ENCODE results near the gene EBF3.
A peak's percentile ranks its signal among the peaks of the same experiment; 100 is the strongest.

EBF3 gene

DNA sequence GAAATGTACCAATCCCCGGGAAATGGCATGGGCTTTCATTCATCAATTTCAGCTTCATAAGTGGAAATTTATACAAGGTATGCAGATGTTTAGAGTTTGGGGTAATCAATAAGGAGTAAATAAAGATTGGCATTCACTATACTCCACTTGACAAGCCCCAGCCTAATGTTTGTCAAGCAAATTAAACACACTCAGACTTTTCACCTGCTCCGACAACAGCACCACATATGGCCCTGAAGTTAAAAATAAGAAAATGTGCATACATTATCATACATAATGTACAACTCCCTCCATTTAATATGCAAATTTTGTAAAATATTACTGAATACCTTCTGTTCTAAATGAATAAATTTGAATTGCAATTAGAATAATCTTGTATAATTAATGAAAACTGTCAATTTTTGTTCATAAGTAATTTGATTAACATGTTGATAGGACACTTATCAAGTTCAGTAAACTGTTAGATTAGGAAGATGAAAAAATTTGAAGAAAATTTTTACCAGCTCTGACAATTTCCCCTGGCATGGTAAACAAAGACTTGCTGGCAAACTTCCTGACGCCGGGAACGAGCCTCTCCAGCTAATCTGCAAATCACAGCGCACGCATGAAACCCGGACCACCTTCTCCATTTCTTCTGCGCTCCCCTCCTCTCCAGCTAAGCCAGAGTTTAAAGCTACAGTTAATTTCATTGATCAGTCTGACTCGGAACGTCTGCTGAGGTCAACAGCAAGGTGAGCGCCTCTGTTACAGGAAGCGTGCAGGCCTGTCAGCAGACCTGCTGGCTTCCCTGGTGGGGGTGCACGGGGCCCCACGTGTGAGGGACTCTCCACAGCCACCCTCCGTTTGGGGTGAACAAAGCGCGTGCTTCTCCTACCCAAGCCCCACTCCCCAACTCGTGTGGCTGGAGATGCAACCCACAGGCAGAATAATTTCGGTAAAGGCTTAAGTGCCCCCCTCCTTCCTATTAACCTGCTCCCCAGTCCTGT, 70.7 kb downstream of the EBF3 start:
- no peak for FAIRE-seq

DNA sequence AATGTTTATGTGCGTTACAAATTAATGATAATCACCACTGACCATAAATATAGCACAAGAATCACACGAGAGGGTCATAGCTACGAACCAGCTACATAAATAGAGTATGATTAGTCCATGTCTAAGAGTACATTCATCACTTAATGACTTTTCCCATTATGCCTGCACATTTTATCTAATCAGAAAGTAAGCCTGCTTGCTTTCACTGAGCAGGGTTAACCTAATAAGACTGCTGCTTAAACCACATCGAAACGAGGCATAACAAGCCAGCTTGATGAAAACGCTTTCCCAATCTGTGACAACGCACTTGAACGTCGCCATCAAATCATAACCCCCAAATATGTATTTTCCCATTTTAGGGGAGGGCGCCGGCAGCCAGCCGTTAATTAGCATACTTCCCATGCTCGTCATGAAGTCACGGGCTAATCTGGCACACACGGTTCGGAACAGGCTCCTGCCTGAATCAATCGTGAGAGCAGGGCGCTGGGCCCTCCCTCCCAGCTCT, 71.5 kb downstream of the EBF3 start:
- DNase-seq (ENCODE audit: insufficient read length, low spot score) (no peak), FAIRE-seq (no peak)

More for the DNA sequence above, 70.7 kb downstream of the EBF3 start:
- DNase-seq (ENCODE audit: insufficient read length, low spot score) = no peak

DNA sequence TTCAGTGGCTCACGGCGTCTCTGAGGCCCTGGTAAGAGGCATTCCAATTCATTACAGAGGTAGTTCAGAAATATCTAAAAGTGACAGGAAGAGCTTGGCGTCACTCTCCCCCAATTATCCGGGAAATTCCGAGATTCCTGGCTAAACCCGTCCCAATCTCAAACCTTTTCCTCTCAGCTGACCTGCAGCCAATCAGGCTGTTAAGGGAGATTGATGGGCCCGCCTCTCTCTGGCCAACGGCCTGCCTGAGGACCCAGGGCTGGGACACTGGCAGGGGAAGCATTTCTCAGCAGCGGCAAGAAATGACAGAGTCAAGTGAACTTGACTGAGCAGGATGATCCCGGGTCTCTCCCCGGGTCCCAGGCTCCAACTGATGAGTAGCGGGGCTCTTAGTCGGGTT, 72.3 kb downstream of the EBF3 start:
- DNase-seq (ENCODE audit: insufficient read length, low spot score) (no peak), FAIRE-seq (no peak)

DNA sequence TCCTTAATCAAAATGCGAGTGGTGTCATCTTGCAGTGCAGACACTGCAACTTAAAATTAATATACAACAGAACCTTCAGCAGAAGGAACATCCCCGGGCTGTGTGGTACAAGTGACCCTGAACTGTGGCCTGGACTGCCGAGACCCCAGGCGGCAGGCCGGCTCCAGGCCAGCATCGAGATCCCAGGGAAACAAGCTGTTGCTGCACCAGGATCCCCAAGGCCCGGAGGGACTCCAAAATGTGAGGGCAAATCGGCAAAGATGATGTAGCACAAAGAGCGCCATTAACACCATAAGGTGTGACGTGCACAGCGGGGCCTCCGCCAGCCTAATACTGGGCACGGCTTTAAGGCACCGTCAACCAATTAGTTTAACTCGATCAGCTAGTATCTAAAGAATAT, 73.9 kb downstream of the EBF3 start:
- no peak for FAIRE-seq
- DNase-seq (ENCODE audit: insufficient read length, low spot score) = no peak

DNA sequence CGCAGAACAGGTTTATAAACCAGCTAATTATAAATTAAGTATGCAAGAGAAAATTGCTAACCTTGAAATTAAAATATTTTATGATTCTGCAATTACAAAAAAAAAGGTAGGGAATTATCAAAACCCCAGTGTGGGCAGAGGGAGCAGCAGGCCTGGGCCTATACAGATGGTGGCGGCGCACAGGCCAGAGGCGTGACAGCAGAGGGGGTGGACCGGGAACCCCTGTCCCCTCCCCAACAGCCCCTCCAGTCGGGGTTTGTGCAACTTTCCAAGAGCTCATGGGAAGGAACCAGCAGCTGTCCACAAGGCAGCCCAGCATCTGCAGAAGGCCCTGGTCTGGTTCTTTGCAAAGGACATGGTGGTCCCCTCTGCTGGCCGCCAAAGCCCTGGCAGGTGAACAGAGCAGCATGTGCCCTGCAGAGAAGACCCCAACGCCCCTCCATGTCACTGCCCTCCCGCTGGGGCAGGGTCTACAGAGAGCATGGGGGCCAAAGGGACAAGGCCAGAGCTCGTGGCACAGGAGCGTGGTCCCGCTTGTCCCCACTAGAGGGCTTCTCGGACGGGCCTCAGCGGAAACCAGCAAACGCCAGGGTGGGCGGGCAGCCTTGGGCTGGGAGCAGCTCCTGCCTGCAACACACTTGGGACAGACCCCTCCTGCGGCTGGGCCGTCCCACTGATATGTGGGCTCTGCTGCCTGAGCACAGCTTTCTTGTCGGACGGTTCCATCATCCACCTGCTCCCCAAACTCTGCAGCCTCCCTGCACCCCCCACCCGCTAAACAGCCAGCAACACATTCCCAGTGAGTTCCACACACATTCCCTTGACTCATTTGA, 75.1 kb downstream of the EBF3 start:
- DNase-seq (ENCODE audit: insufficient read length, low spot score) (peak; percentile 8), FAIRE-seq (no peak)

DNA sequence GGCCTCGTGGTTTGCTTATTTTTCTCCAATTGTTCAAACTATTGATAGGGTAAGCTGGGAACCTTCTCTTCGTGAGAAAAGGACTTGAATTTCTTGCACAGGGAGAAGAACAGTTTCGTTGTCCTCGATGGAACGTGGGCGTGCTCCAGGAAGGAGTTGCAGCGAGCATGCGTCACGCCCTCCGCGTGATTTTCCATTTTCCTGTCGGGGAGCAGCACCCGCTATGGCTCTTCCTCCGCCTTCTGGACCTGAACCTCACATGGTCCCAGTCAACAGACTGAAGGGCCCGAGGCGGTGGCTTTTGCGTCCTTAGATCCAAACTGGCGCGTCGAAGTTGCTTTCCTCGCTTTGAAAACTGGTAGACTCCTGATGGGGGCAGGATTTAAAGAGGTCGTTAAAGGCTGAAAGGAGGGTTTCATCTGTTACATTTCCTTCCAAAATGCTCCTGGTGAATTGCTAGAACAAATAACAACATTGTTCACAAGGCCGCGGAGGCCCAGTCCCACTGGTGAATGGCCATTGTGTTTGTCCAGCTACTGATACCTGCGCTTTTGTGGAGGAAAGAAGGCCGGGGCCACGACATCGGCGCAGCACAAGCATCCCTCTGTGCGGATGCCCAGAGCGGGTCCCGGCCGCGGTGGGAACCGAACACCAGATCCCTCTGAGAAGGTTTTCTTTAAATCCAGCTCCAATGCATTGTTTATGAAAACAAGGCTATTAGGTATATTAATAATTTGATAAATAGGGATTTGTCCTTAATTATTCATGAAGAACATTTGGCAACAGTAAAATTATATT, 75.9 kb downstream of the EBF3 start:
- DNase-seq (ENCODE audit: insufficient read length, low spot score) (no peak), FAIRE-seq (no peak)

DNA sequence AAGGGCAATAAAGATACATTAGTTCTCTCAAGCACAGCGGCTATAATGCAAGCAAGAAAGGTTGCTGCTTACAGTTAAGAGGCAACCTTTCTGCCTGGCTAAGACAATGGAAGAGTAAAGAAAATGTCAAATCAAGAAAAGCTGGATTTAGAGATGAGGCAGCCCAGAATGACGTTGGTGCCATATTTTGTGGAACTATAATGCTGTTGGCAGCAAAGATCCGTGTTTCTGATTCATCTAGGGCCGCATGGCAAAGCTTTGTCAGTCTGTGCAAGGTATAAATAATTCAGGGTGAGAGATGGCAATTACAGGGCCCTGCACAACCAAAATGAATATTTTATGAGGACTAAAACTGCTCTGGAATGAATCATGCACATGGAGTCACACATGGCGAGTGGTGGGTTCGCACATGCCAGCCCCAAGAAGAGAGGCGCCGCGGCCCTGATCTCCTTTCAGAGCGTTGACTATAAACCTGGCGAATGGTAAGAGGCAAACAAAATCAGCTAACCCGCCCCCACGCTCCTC, 76.6 kb downstream of the EBF3 start:
- FAIRE-seq = no peak
- no peak for DNase-seq (ENCODE audit: insufficient read length, low spot score)

DNA sequence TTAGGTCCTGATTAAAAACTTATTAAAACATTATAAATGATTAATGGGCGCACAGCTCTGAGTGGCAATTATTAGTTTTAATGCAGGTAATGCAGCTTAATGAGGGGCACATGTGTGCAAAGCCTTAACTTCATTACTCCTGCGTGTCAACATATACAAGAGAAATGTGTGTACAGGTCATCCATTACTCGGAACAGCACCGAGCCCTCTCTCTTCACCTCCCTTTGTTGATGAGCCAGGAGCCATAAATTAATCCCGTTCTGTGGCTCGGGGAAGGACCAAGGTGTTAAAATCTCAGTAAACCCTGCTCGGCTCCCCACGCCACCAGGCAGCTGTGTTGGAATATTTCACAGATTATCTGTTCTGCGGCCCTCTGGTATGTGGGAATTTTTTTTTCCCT, 77.8 kb downstream of the EBF3 start:
- FAIRE-seq (no peak), DNase-seq (ENCODE audit: insufficient read length, low spot score) (no peak)

DNA sequence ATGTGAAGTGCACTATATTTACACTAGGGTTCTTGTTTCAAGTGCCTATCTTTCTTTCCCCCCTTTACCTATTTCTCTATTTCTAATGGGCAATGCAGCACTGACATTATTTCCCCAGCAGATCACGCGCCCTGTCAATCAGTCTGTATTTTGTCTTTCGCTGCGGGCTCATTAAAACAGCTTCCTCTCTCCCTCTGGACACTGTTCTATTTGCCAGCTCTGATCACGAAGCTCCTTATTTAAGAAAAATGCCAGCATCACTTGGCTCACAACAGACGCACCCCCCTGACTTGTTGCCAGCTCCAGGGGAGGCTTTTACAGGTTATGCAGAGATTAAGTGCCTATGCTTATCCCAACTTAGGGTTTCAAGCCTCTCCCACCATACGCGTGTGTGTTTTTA, 78.5 kb downstream of the EBF3 start:
- DNase-seq (ENCODE audit: insufficient read length, low spot score) (no peak), FAIRE-seq (no peak)

DNA sequence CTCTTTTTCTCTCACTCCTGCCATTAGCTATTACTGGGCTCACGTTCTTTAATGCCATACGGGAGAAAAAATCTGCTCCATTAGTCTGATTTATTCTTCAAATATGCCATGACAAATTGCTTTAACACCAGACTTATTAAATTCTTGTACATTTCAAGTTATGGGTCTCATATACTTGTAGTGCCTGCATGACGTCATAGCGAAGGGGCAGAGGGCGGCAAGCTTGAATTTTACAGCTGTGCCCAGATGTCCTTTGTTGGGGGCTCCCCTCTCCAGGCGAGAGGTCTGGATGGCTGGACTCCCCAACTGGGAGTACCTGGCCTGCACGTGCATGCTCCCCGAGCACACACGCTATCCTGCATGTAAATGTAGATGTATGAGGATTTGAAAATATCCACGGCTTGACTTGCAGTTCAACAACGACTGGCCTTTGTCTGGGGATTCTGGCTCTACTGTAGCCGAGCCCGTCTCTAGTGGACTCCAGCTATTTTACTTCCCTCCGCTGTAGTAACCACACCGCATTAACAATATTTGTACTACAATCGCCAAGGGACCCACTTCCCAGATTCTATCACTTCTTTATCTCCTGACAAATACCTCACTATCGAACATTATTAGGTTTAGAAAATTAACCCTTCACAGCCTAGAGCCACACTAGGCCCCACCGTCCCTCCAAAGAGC, 79.5 kb downstream of the EBF3 start:
- DNase-seq (ENCODE audit: insufficient read length, low spot score) (no peak), FAIRE-seq (no peak)

DNA sequence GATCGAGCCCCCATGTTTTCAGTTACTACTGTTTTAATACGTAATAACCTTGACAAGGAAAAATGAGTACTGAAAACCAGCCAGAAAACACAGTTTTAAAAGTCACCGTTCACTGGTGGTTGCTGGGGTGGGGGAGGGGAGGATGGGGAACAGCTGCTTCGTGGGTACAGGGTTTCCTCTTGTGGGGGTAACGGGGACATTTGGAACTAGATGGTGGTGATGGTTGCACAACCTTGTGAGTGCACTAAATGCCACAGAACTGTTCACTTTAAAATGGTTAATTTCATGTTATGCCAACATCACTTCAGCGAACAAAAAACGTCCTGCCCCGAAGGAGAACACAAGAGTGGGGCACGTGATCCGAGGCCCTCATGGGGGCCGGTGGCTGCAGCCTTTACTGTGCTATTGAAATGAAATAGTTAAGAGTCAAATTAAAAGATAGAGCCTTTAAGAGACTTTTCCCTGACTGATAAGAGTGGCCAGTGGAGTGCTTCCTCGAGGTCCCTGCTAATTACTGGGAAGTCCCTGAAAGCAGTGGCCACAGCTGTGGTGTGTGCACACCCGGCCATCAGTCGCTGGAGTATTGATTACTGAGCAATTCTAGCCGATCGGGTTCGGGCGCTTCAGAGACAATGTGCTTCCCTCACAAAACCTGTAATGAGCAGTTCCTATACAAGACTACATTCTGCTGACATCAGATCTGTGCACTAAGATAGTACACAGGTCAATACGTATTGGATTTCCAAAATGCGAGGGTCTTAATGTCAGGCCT, 80.3 kb downstream of the EBF3 start:
- no peak for FAIRE-seq
- DNase-seq (ENCODE audit: insufficient read length, low spot score) = no peak

DNA sequence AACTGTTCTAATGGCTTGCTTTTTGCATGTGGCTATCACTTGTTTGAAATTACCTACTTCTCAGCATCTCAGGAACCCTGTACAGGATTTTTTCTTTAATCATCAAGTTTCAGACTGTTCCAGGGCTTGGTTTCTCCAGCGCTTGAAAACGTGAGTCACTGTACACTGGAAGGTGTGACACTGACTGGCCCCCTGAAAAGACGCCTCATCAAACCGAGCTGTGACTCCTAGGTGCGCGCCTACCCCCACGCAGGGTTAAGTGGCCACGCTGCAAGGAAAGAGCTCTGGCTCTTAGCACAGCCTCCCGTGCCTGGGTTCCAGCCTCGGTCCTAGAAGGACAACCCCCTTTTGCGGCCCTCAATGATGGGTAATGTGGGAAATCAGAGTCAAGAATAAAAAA, 81.0 kb downstream of the EBF3 start:
- no peak for FAIRE-seq

DNA sequence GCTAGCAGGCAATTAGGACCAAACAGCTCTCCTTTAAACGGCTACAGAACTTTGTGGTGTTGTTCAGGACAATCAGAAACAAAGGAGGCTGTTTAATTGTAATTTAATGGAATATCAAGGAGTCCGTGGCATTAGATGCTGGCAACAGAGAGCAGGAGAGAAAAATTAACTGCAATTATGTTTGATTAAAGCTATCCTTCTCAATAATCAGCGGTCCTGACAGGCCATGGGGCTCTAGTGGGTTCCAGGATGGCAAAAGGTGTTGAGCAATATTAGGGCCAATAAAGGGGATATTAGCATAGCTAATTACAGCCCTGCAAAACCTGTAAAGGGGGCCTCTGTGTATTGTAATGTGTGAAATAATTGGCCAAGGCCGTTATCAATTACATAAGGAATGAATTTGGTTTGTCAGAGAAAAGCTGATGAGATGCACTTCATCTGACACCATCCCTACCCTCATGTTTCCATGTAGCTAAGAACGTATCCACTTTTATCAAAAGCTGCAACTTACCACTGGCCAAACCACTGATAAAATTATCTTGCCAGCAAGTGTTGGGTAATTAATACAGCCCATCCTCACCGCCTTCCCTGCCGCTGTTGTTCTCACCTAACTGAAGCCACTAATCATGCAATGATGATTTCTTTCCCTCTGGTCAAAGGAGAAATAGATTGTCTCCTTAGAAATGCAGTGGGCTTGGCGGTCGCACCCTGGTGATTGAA, 81.6 kb downstream of the EBF3 start:
- DNase-seq (ENCODE audit: insufficient read length, low spot score) (no peak), FAIRE-seq (no peak)

More for the DNA sequence above, 81.0 kb downstream of the EBF3 start:
- DNase-seq (ENCODE audit: insufficient read length, low spot score) = no peak

DNA sequence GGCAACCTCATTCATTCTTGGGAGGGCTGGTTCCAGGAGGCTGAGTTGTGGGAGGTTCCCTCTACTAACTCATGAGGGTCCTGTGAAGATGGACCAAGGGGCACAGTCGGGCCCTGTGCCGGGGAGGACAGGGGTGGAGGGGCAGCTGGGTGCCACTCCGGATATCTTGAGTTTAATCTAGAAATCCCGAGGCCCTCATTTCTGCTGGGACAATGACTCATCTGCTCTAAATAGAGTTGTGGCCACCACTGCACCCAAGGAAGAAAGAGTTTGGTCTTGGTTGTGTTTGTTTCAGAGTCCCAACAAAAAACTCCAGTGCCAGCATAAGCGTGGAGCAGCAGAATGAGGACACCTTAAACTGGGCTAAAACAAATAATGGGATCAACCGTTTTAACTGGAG, 82.4 kb downstream of the EBF3 start:
- no peak for FAIRE-seq
- no peak for DNase-seq (ENCODE audit: insufficient read length, low spot score)

DNA sequence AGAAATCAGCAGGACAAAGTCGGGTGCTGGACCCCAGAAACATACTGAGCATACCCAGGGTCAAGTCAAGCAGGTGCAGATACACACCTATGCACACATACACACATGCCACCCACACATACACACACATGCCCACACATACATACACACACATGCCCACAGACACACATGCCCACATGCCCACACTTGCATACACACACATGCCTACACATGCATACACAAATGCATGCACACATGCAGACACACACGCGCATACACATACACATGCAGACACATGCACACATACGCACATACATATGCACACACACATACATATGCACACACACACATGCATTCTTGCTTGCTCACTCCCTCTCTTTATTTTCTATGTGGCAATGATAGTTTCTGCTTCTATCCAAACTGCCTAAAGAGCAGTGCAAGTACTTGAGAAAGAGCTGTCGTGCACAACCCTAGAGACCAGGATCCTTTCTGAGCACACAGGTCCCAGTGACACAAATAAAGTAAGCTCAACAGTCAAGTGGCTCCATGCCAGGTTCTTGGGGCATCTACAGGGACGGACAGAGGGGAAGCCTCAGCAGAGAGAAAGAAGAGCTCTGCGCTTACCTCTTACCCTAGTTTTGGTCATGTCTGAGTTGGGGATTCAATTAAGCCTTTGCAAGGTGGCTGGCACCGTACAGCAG, 83.7 kb downstream of the EBF3 start:
- FAIRE-seq = no peak

DNA sequence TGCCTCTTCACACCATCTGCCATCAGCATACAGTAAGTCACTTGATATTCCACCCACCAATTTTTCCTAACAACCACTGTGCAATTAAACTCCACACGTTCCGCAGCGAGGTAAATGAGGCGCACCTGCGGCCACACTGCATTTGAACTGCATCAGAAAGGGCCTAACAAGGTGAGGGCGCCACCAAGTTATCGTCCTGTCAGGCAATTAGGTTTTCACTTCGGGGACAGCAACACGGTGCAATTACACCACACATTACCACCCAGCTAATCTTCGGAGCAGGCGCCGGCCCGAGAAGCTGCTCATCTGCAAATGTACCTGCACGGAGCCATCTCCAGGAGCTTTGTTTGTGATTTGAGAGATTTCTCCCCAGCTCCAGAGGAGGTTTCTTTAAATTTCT, 84.4 kb downstream of the EBF3 start:
- FAIRE-seq = no peak
- DNase-seq (ENCODE audit: insufficient read length, low spot score) = no peak

More for the DNA sequence above, 83.7 kb downstream of the EBF3 start:
- no peak for DNase-seq (ENCODE audit: insufficient read length, low spot score)

DNA sequence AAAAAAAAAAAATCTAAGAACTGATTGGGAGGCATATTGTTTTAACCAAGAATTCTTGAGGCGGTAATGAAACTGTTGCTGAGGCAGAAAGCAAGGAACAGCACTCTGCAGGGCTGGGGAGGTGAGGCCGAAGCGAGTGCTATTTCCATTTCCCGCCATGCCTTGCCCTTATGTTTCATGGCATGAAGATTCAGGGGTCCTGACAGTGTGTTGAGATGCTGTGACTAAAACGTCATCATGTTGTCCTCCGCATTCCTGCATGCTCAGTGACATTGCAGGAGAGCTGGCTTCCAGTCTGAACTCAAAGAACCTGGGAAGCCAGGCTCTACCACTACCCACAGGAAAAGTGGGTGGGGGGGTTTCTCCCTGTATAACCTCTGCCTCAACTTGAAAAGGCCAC, 85.2 kb downstream of the EBF3 start:
- FAIRE-seq = no peak
- DNase-seq (ENCODE audit: insufficient read length, low spot score) = no peak

All from HTR-8/SVneo (cell line).